Parathyroid adenoma (tissue), 2 donors: ENCODE data around the gene ADGRV1.

ENCODE experiments used
- H2AFZ ChIP-seq: fragments of 300-600 bp; sonication (generic); one replicate; pipeline ENCODE4 v1.7.0; 2017; ENCODE audit warnings: antibody characterized with exemption, mild to moderate bottlenecking
- H3K27ac ChIP-seq: fragments of 300-600 bp; sonication (generic); one replicate; pipeline ENCODE4 v1.7.0; 2017
- H3K27me3 ChIP-seq: fragments of 300-600 bp; sonication (generic); one replicate; pipeline ENCODE4 v1.7.0; 2017; ENCODE audit warnings: low read length; ENCODE audit not compliant: control insufficient read depth, insufficient read depth
- H3K36me3 ChIP-seq: fragments of 300-600 bp; sonication (generic); one replicate; pipeline ENCODE4 v1.7.0; 2017; ENCODE audit warnings: low read length; ENCODE audit not compliant: control insufficient read depth, insufficient read depth
- H3K4me1 ChIP-seq: fragments of 300-600 bp; sonication (generic); one replicate; pipeline ENCODE4 v1.7.0; 2017; ENCODE audit warnings: control low read depth
- H3K4me2 ChIP-seq: fragments of 300-600 bp; sonication (generic); one replicate; pipeline ENCODE4 v1.7.0; 2017; ENCODE audit warnings: low read length
- H3K4me3 ChIP-seq: fragments of 300-600 bp; sonication (generic); one replicate; pipeline ENCODE4 v1.7.0; 2017; ENCODE audit warnings: low read depth, low read length
- H3K79me2 ChIP-seq: fragments of 300-600 bp; sonication (generic); one replicate; pipeline ENCODE4 v1.7.0; 2017; ENCODE audit warnings: control low read depth
- H3K9ac ChIP-seq: fragments of 300-600 bp; sonication (generic); one replicate; pipeline ENCODE4 v1.7.0; 2017; ENCODE audit warnings: mild to moderate bottlenecking
- H3K9me3 ChIP-seq: fragments of 300-600 bp; sonication (generic); one replicate; pipeline ENCODE4 v1.7.0; 2017; ENCODE audit warnings: low read length; ENCODE audit not compliant: control insufficient read depth
- CTCF ChIP-seq: fragments of 300-600 bp; sonication (generic); IDR thresholded peaks from one replicate; pipeline ENCODE4 v1.7.0; 2017; ENCODE audit warnings: antibody characterized with exemption, mild to moderate bottlenecking
- donor health status: primary hyperparathyroidism.

The ADGRV1 gene

GRCh38 chr5:91070761-91071550 is 512.4 kb downstream of the ADGRV1 start:
- Histone ChIP-seq H3K36me3 (no peaks in the 10 kb centered on the region), H3K9me3 (no peaks in the 10 kb centered on the region), H3K79me2 (no peaks in the 10 kb centered on the region), H3K4me3 (no peak overlapping the region), H3K4me1 (no peaks in the 10 kb centered on the region), H2AFZ (no peak overlapping the region), H3K4me2 (no peak overlapping the region), H3K27ac (no peak overlapping the region), H3K9ac (no peak overlapping the region), H3K27me3 (no peaks in the 10 kb centered on the region)
- TF ChIP-seq CTCF, result no peak

- TF ChIP-seq CTCF, result no peak
- Histone ChIP-seq H3K36me3 (no peaks in the 10 kb centered on the region), H3K4me3 (no peak overlapping the region), H3K79me2 (no peaks in the 10 kb centered on the region), H3K4me1 (no peaks in the 10 kb centered on the region), H3K27me3 (no peaks in the 10 kb centered on the region), H3K4me2 (no peak overlapping the region), H3K27ac (no peak overlapping the region), H2AFZ (no peak overlapping the region), H3K9me3 (no peaks in the 10 kb centered on the region), H3K9ac (no peak overlapping the region)
These were observed 514.3 kb downstream of the ADGRV1 start for GRCh38 chr5:91072881-91073280.

- Histone ChIP-seq H3K36me3 (no peaks in the 10 kb centered on the region), H3K9ac (no peak overlapping the region), H3K79me2 (no peaks in the 10 kb centered on the region), H2AFZ (no peak overlapping the region), H3K9me3 (no peaks in the 10 kb centered on the region), H3K4me3 (no peak overlapping the region), H3K4me1 (no peaks in the 10 kb centered on the region), H3K27me3 (no peaks in the 10 kb centered on the region), H3K27ac (no peak overlapping the region), H3K4me2 (no peak overlapping the region)
- TF ChIP-seq CTCF, result no peak
These were observed 516.0 kb downstream of the ADGRV1 start for GRCh38 chr5:91074615-91075014.

- H3K9me3 ChIP-seq, result no peaks in the 10 kb centered on the region
- no peak overlapping the region for H3K9ac ChIP-seq
- H2AFZ ChIP-seq, result no peak overlapping the region
- H3K4me3 ChIP-seq, result no peak overlapping the region
- no peaks in the 10 kb centered on the region for H3K4me1 ChIP-seq
- no peak overlapping the region for H3K27ac ChIP-seq
- no peaks in the 10 kb centered on the region for H3K36me3 ChIP-seq
- no peak for TF ChIP-seq CTCF
- no peaks in the 10 kb centered on the region for H3K27me3 ChIP-seq
- no peaks in the 10 kb centered on the region for H3K79me2 ChIP-seq
- no peak overlapping the region for H3K4me2 ChIP-seq
These were observed 517.5 kb downstream of the ADGRV1 start for GRCh38 chr5:91076138-91076537.

GRCh38 chr5:91077623-91078022 is 519.0 kb downstream of the ADGRV1 start:
- Histone ChIP-seq H3K9ac (no peak overlapping the region), H3K27ac (no peak overlapping the region), H3K9me3 (no peaks in the 10 kb centered on the region), H3K4me1 (no peaks in the 10 kb centered on the region), H3K79me2 (no peaks in the 10 kb centered on the region), H3K4me2 (no peak overlapping the region), H3K27me3 (no peaks in the 10 kb centered on the region), H3K4me3 (no peak overlapping the region), H2AFZ (no peak overlapping the region), H3K36me3 (no peaks in the 10 kb centered on the region)
- no peak for TF ChIP-seq CTCF
